Liver (tissue), 3 donors: ENCODE results near the gene ETV3.

Experiments used
- ATF3 ChIP-seq: IDR thresholded peaks from 2 replicates; pipeline ENCODE4 v1.6.1; 2016; ENCODE audit warnings: antibody characterized with exemption
- CTCF ChIP-seq: fragments of 150-350 bp; IDR thresholded peaks from 2 replicates; pipeline ENCODE4 v1.5.1; 2017; ENCODE audit warnings: improper control_type of control experiment, low read depth, low read length; ENCODE audit not compliant: missing input control
- EGR1 ChIP-seq, 2 donors: IDR thresholded peaks; 2 replicates each; pipeline ENCODE4 v1.6.1; 2016 to 2018; ENCODE audit warnings: antibody characterized with exemption in 2 of 2, low read depth in 2 of 2
- JUND ChIP-seq, 2 donors: IDR thresholded peaks; 2 replicates each; pipeline ENCODE4 v1.6.1; 2016; ENCODE audit warnings: antibody characterized with exemption in 2 of 2
- MAX ChIP-seq: IDR thresholded peaks from 2 replicates; pipeline ENCODE4 v1.6.1; 2016; ENCODE audit warnings: antibody characterized with exemption
- RAD21 ChIP-seq, 2 donors: IDR thresholded peaks; 2 replicates each; pipeline ENCODE4 v1.6.1; 2016; ENCODE audit warnings: antibody characterized with exemption in 2 of 2, mild to moderate bottlenecking in 2 of 2
- RXRA ChIP-seq, 2 donors: IDR thresholded peaks; 2 replicates each; pipeline ENCODE4 v1.6.1; 2017 to 2018; ENCODE audit warnings: antibody characterized with exemption in 2 of 2, mild to moderate bottlenecking in 1 of 2
- TAF1 ChIP-seq: conservative IDR thresholded peaks from 2 replicates; pipeline ENCODE4 v1.6.1; 2016; ENCODE audit warnings: antibody characterized with exemption, mild to moderate bottlenecking
- YY1 ChIP-seq: IDR thresholded peaks from 2 replicates; pipeline ENCODE4 v1.6.1; 2016; ENCODE audit warnings: antibody characterized with exemption, mild to moderate bottlenecking
- donor health status: healthy.
- donor health status: healthy.

GRCh38 chr1:157119448-157119847 is 18.7 kb downstream of the ETV3 start:
- TF ChIP-seq CTCF (no peak), EGR1 (IDR thresholded peaks at IDR 0.05; ENCODE audit: low read depth in 2 of 2) (no peak), MAX (no peak), JUND (IDR thresholded peaks at IDR 0.05) (no peak), ATF3 (no peak), TAF1 (no peak), YY1 (no peak), RXRA (IDR thresholded peaks at IDR 0.05) (no peak), RAD21 (IDR thresholded peaks at IDR 0.05) (no peak)
